Right lobe of liver (tissue), 4 donors: ENCODE measurements around the gene IFITM10.

Source experiments
- POLR2A ChIP-seq: fragments of 450-650 bp; IDR thresholded peaks from one replicate; pipeline ENCODE4 v1.6.1; 2017; ENCODE audit warnings: antibody characterized with exemption, mild to moderate bottlenecking
- TF ChIP-seq, protein P1 (sequence below), 4 donors: fragments of 200-600 bp in 3 of 4; fragments of 450-650 bp in 1 of 4; IDR thresholded peaks; one replicate each; pipeline versions ENCODE4 v1.5.1 to v1.8.0; 2016 to 2022; ENCODE audit warnings: antibody characterized with exemption in 4 of 4, mild to moderate bottlenecking in 2 of 4
- donor health status: DM: no; HTN: no; CAD: no.
- donor health status: DM: no; HTN: no; CAD: no.
- donor health status: DM: no; HTN: yes; CAD: no.

DNA sequence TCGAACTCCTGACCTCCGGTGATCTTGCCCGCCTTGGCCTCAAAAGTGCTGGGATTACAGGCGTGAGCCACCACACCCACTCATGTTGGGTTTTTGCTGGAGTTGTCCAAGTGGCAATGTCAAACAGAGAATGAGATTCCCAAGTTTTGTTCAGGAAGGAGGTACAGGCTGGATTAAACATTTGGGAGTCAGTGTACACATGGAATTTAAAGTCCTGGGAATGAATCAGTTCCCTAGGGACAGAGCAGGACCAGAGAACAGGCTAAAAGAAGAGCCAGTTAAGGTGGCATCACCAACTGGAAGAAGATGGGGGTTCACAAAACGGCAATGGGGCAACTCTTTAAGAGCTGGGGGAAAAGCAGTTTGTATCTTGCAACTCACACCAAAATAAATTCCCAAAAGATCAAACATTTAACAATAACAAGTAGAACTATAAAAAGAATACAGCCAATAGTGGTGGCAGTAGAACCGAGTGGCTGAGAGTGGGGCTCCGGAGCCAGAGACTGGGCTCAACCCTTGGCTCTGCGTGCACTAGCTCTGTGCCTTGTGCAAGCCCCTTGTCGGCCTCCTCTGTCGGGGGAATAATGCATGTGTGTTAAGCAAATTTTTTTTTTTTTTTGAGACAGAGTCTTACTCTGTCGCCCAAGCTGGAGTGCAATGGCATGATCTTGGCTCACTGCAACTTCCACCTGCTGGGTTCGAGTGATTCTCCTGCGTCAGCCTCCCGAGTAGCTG, 47.2 kb upstream of the IFITM10 start:
- TF ChIP-seq POLR2A: no peak
- TF ChIP-seq, protein P1, sequence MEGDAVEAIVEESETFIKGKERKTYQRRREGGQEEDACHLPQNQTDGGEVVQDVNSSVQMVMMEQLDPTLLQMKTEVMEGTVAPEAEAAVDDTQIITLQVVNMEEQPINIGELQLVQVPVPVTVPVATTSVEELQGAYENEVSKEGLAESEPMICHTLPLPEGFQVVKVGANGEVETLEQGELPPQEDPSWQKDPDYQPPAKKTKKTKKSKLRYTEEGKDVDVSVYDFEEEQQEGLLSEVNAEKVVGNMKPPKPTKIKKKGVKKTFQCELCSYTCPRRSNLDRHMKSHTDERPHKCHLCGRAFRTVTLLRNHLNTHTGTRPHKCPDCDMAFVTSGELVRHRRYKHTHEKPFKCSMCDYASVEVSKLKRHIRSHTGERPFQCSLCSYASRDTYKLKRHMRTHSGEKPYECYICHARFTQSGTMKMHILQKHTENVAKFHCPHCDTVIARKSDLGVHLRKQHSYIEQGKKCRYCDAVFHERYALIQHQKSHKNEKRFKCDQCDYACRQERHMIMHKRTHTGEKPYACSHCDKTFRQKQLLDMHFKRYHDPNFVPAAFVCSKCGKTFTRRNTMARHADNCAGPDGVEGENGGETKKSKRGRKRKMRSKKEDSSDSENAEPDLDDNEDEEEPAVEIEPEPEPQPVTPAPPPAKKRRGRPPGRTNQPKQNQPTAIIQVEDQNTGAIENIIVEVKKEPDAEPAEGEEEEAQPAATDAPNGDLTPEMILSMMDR (IDR thresholded peaks at IDR 0.05): no peak
